ENCODE measurements around the gene TASL.

The TASL gene

GRCh38 chrX:30533266-30533665, 44.3 kb downstream of the TASL start:
- no peaks in the 10 kb centered on the region for H3K9me3 ChIP-seq (ENCODE audit: control insufficient read depth in 5 of 5, low read length in 5 of 5)
- no peaks in the 10 kb centered on the region for H3K36me3 ChIP-seq (ENCODE audit: control insufficient read depth in 5 of 5, insufficient read depth in 5 of 5, low read length in 5 of 5)
- H3K4me3 ChIP-seq (ENCODE audit: low read depth in 1 of 5, low read length in 5 of 5), result no peak overlapping the region
- H3K4me1 ChIP-seq (ENCODE audit: control insufficient read depth in 5 of 5, insufficient read depth in 5 of 5, low read length in 5 of 5), result no peaks in the 10 kb centered on the region
- peaks cover 0 to 5% (median 2%) of the 10 kb centered on the region in 5 donors for H3K27me3 ChIP-seq (ENCODE audit: control insufficient read depth in 5 of 5, insufficient read depth in 4 of 5, low read length in 5 of 5)
- no peak overlapping the region for H3K9ac ChIP-seq (ENCODE audit: low read length in 5 of 5)
- no peak overlapping the region for H3K27ac ChIP-seq (ENCODE audit: low read depth, low read length)

DNA sequence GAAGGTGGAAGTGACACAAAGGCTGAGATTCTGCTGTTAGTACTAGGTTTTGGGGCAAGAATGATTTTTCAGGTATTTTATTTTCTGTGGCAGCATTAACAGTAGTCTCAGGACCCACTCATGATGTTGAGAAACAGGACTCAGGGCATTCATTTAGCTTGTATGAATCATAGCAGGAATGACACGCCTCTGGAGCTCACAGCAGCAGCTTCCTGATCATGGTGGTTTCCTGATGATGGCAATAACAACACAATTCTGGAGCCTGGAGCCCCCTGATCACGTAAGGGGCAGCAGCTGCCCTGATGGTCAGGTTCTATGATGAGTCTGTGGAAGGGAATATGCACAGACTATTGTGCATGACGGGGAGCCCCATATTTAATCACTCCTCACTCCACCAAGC, 47.0 kb downstream of the TASL start:
- no peaks in the 10 kb centered on the region for H3K9me3 ChIP-seq (ENCODE audit: control insufficient read depth in 5 of 5, low read length in 5 of 5)
- H3K4me3 ChIP-seq (ENCODE audit: low read depth in 1 of 5, low read length in 5 of 5), result no peak overlapping the region
- H3K9ac ChIP-seq (ENCODE audit: low read length in 5 of 5), result no peak overlapping the region
- H3K4me1 ChIP-seq (ENCODE audit: control insufficient read depth in 5 of 5, insufficient read depth in 5 of 5, low read length in 5 of 5), result no peaks in the 10 kb centered on the region
- H3K27me3 ChIP-seq (ENCODE audit: control insufficient read depth in 5 of 5, insufficient read depth in 4 of 5, low read length in 5 of 5), result peaks cover 0 to 5% (median 2%) of the 10 kb centered on the region in 5 donors
- H3K27ac ChIP-seq (ENCODE audit: low read depth, low read length), result no peak overlapping the region
- H3K36me3 ChIP-seq (ENCODE audit: control insufficient read depth in 5 of 5, insufficient read depth in 5 of 5, low read length in 5 of 5), result no peaks in the 10 kb centered on the region

GRCh38 chrX:30525732-30526131, 51.8 kb downstream of the TASL start:
- Histone ChIP-seq H3K4me1 (ENCODE audit: control insufficient read depth in 5 of 5, insufficient read depth in 5 of 5, low read length in 5 of 5) (no peaks in the 10 kb centered on the region), H3K9ac (ENCODE audit: low read length in 5 of 5) (no peak overlapping the region), H3K27me3 (ENCODE audit: control insufficient read depth in 5 of 5, insufficient read depth in 4 of 5, low read length in 5 of 5) (peaks cover 0 to 5% (median 0%) of the 10 kb centered on the region in 5 donors), H3K36me3 (ENCODE audit: control insufficient read depth in 5 of 5, insufficient read depth in 5 of 5, low read length in 5 of 5) (no peaks in the 10 kb centered on the region), H3K9me3 (ENCODE audit: control insufficient read depth in 5 of 5, low read length in 5 of 5) (no peaks in the 10 kb centered on the region), H3K27ac (ENCODE audit: low read depth, low read length) (no peak overlapping the region), H3K4me3 (ENCODE audit: low read depth in 1 of 5, low read length in 5 of 5) (no peak overlapping the region)

DNA sequence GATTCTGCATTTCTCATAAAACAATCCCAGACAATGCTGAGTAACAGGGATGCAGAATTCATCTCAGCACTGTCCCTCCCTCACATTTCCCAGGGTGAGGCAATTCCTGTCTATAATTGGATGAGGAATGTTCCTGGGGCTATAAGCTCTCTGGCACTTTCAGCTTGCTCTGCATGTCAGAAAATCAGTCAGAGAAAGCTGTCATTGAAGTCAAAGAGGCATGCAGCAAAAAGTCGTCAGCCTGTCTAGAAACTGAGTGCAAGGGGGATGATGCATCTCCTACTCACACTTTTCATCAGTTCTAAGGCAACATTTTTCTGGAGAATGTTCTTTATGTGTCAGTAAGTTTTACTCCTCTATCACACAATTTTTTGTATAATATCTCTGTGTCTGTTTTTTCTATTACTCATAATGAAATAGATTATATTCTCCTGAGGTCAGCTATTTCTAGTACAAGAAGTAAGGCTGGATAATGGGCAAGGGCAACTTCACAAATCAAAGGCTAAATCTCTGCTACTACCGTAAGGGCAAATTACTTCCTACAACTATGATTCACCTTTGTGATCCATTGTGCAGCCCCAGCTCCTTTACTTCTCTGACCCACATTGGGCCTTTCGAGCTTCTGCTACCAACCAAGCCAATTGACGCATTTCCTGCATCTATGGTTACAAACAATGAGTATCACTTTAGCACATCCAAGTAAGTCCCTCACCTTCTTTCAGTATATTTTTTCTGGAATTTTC, 56.0 kb downstream of the TASL start:
- H3K36me3 ChIP-seq (ENCODE audit: control insufficient read depth in 5 of 5, insufficient read depth in 5 of 5, low read length in 5 of 5), result no peaks in the 10 kb centered on the region
- no peak overlapping the region for H3K9ac ChIP-seq (ENCODE audit: low read length in 5 of 5)
- H3K9me3 ChIP-seq (ENCODE audit: control insufficient read depth in 5 of 5, low read length in 5 of 5), result no peaks in the 10 kb centered on the region
- H3K4me1 ChIP-seq (ENCODE audit: control insufficient read depth in 5 of 5, insufficient read depth in 5 of 5, low read length in 5 of 5), result no peaks in the 10 kb centered on the region
- H3K27ac ChIP-seq (ENCODE audit: low read depth, low read length), result no peak overlapping the region
- no peak overlapping the region for H3K4me3 ChIP-seq (ENCODE audit: low read depth in 1 of 5, low read length in 5 of 5)
- H3K27me3 ChIP-seq (ENCODE audit: control insufficient read depth in 5 of 5, insufficient read depth in 4 of 5, low read length in 5 of 5), result peaks cover 0 to 4% (median 2%) of the 10 kb centered on the region in 5 donors

DNA sequence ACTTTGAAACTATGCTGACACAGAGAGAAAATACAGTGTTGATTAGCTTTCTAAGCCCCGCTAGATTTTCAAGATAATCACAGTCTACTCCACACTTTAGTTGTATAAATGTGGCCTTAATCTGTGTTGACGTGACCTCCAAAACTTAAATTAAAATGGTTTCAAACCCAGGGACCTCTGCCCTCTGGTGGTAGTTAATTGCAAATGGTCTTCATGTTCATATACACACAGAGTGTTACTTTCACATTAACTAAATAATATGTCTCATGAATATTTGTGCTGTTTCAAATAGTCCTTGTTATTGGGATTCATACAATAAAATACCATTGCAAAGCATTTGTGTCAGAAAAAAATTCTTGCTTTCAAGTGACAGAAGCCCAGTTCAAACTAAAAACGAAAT, 64.3 kb downstream of the TASL start:
- Histone ChIP-seq H3K9ac (ENCODE audit: low read length in 5 of 5) (no peak overlapping the region), H3K9me3 (ENCODE audit: control insufficient read depth in 5 of 5, low read length in 5 of 5) (no peaks in the 10 kb centered on the region), H3K27me3 (ENCODE audit: control insufficient read depth in 5 of 5, insufficient read depth in 4 of 5, low read length in 5 of 5) (peaks cover 0 to 6% (median 4%) of the 10 kb centered on the region in 5 donors), H3K27ac (ENCODE audit: low read depth, low read length) (no peak overlapping the region), H3K36me3 (ENCODE audit: control insufficient read depth in 5 of 5, insufficient read depth in 5 of 5, low read length in 5 of 5) (no peaks in the 10 kb centered on the region), H3K4me1 (ENCODE audit: control insufficient read depth in 5 of 5, insufficient read depth in 5 of 5, low read length in 5 of 5) (no peaks in the 10 kb centered on the region), H3K4me3 (ENCODE audit: low read depth in 1 of 5, low read length in 5 of 5) (no peak overlapping the region)

Measured in subcutaneous abdominal adipose tissue (tissue), 5 donors.